Mucosa of gallbladder (tissue), 1 donor: ENCODE data around the gene PRKAG2. TPM values are rescaled to one million over a fixed set of nuclear protein-coding genes. Genes with fewer than 3 reads are reported as not detected.

Source experiments
- DNase-seq: peaks from one replicate; pipeline ENCODE4 v3.0.0-alpha.2; 2020; ENCODE audit warnings: low spot score
- total RNA-seq: library from RNA; stranded (reverse); gene quantifications from one replicate; pipeline ENCODE4 v1.2.1, GENCODE V29; 2021
- donor health status: DM: no; HTN: no; CAD: no.

The PRKAG2 gene
- total RNA-seq, 1 donor from 2014 or later, result 54.8 TPM

GRCh38 chr7:151678227-151678604 is 198.7 kb downstream of the PRKAG2 start:
- DNase-seq, result no peak

DNA sequence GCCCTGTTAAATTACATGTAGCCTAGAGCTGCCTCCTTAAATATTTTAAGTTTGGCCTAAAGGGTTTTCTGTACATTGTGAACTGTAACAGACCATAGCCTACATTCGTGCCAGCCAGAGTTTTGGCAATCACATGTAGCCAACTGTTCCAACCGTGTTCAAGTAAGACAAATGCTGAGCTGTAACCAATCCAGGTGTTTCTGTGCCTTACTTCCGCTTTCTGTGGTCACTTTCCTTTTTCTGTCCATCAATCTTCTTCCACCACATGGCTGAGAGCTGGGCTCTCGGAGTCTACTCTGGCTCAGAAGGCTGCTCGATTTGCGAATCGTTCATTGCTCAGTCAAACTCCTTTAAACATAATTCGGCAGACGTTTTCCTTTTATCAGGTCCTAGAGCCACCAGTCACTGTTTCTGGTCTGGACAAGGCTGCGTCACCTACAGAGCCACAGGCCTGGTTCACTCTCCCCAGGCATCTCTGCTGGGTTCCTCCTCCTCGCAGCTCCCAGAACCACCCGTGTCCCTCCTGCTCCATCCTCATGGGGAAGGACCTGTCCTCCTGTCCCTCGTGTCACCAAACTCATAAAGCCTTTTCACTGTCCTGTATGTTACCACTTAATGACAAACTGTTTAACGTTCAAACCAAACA is 199.2 kb downstream of the PRKAG2 start:
- DNase-seq, result no peak

DNA sequence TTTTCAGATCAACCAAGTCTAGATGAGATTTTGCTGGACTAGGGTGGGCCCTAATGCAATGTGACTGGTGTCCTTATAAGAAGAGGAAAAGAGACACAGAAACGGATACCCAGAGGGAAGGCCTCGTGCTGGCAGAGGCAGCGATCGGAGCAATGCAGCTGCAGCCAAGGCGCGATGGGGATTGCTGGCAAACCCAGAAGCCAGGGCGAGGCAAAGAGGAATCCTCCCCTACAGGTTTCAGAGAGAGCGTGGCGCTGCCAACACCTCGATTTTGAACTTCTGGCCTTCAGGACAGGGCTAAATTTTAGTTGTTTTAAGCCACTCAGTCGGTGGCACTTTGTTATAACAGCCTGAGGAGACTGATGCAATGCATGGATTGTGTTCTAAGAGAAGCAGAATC is 200.2 kb downstream of the PRKAG2 start:
- no peak for DNase-seq

- no peak for DNase-seq
Measured at GRCh38 chr7:151675196-151675920, 201.6 kb downstream of the PRKAG2 start.

GRCh38 chr7:151674161-151674920 is 202.6 kb downstream of the PRKAG2 start:
- DNase-seq, result peak; percentile 47

- no peak for DNase-seq
Measured at GRCh38 chr7:151673216-151673615, 203.7 kb downstream of the PRKAG2 start.

GRCh38 chr7:151672716-151673115 is 204.2 kb downstream of the PRKAG2 start:
- DNase-seq, result no peak

GRCh38 chr7:151671514-151671913 is 205.4 kb downstream of the PRKAG2 start:
- DNase-seq, result no peak

- DNase-seq, result no peak
Measured at GRCh38 chr7:151669762-151670161, 207.2 kb downstream of the PRKAG2 start.

GRCh38 chr7:151666886-151667285 is 210.0 kb downstream of the PRKAG2 start:
- no peak for DNase-seq

- DNase-seq, result no peak
Measured at GRCh38 chr7:151665368-151665767, 211.5 kb downstream of the PRKAG2 start.

GRCh38 chr7:151664268-151664667 is 212.6 kb downstream of the PRKAG2 start:
- no peak for DNase-seq

- no peak for DNase-seq
Measured at GRCh38 chr7:151663382-151664100, 213.4 kb downstream of the PRKAG2 start.

GRCh38 chr7:151662251-151662826 is 214.6 kb downstream of the PRKAG2 start:
- DNase-seq, result no peak

DNA sequence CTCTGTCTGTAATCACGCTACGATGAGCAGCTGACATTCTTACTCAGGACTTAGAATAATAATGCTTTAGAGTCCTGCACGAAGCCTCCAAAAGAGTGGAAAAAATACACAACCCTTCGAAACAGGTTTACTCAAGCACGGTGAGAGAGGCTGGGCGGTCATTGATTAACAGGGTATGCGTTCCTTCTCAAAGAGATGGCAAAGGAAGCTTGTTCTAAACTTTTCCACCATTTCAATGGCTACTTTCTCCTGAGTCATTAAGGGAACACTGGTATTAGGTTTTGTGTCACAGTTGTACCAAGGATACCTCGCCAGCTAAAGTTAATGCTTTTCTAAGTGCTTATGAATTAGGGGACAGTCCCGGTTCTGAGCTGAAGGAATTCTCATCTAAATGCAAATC is 215.3 kb downstream of the PRKAG2 start:
- DNase-seq, result no peak

- no peak for DNase-seq
Measured at GRCh38 chr7:151660141-151660540, 216.8 kb downstream of the PRKAG2 start.

- no peak for DNase-seq
Measured at GRCh38 chr7:151659219-151659618, 217.7 kb downstream of the PRKAG2 start.

GRCh38 chr7:151658778-151659177 is 218.1 kb downstream of the PRKAG2 start:
- no peak for DNase-seq

GRCh38 chr7:151657173-151657572 is 219.7 kb downstream of the PRKAG2 start:
- no peak for DNase-seq

DNA sequence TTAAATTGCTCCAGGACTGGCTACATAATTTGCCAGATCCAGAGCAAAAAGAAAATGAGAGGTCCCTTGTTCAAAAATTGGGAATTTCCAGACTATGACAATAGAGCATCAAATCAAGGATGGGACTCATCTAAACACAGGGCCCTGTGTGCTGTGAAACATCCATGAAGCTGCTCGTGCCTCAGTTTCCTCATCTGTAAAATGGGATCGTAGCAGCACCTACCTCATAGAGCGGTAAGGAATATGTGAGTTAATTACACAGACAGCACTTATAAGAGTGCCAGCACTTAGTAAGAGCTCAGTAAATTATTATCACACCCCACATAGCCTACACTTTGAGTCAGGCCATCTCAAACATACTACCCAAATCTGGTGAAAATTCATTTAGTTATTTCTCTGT is 221.4 kb downstream of the PRKAG2 start:
- no peak for DNase-seq

- DNase-seq, result no peak
Measured at GRCh38 chr7:151652111-151652510, 224.8 kb downstream of the PRKAG2 start.

GRCh38 chr7:151650161-151650560 is 226.8 kb downstream of the PRKAG2 start:
- DNase-seq, result no peak
